B cell (primary cell): ENCODE measurements around the gene TECPR2. TPM values are rescaled to one million over a fixed set of nuclear protein-coding genes. Genes with fewer than 3 reads are reported as not detected.

Experiments
- ATAC-seq: fragments of 200-7000 bp; cut with Tn5 transposase; one replicate; pipeline ENCODE4 v1.10.0; 2021; ENCODE audit warnings: low read depth, mild to moderate bottlenecking, moderate number of reproducible peaks, moderate library complexity
- CTCF ChIA-PET: fragments of 350-600 bp; sonication (Branson Sonifier 250); formaldehyde crosslinking; loops from one replicate; lab custom pipeline; 2021; ENCODE audit warnings: antibody characterized with exemption, inconsistent platforms; lab: Charles Lee
- POLR2A ChIA-PET: fragments of 350-600 bp; sonication (Branson Sonifier 250); formaldehyde crosslinking; loops from one replicate; lab custom pipeline; 2021; ENCODE audit warnings: antibody characterized with exemption; lab: Charles Lee
- DNase-seq: peaks from one replicate; pipeline ENCODE4 v3.0.0; 2013
- H2AFZ ChIP-seq: 2 replicates; pipeline ENCODE4 v1.6.1; 2012; ENCODE audit warnings: mild to moderate bottlenecking, low read depth, low read length; ENCODE audit not compliant: insufficient read depth, poor library complexity, severe bottlenecking
- H3K27ac ChIP-seq, 2 donors: 1 replicate in 1 of 2; 2 replicates in 1 of 2; pipeline ENCODE4 v1.5.1; 2012 to 2013; ENCODE audit warnings: low read length in 2 of 2, mild to moderate bottlenecking in 2 of 2, moderate library complexity in 1 of 2
- H3K27me3 ChIP-seq, 4 experiments: fragments of 200-600 bp in 1 of 4; sonication (generic) in 1 of 4; replicated peaks in 1 of 4; 1 replicate in 2 of 4; 2 replicates in 2 of 4; pipeline versions ENCODE4 v1.6.1 to v1.7.0; 2013 to 2016; ENCODE audit warnings: low read length in 3 of 4, mild to moderate bottlenecking in 2 of 4, mixed read lengths in 1 of 4, moderate library complexity in 1 of 4; ENCODE audit not compliant: insufficient read depth in 4 of 4, control insufficient read depth in 3 of 4; ENCODE audit errors: control extremely low read depth in 1 of 4
- H3K36me3 ChIP-seq, 2 experiments: replicated peaks in 1 of 2; 1 replicate in 1 of 2; 2 replicates in 1 of 2; pipeline versions ENCODE4 v1.6.1 to v1.7.1; 2013; ENCODE audit warnings: low read length in 1 of 2; ENCODE audit not compliant: insufficient read depth in 2 of 2, control insufficient read depth in 1 of 2; ENCODE audit errors: control extremely low read depth in 1 of 2, extremely low read depth in 1 of 2
- H3K4me1 ChIP-seq, 2 donors: fragments of 200-600 bp in 1 of 2; sonication (generic) in 1 of 2; 1 replicate in 1 of 2; 2 replicates in 1 of 2; pipeline versions ENCODE4 v1.5.1 to v1.6.1; 2013 to 2017; ENCODE audit warnings: low read length in 2 of 2; ENCODE audit not compliant: control insufficient read depth in 2 of 2, insufficient read depth in 2 of 2
- H3K4me2 ChIP-seq: replicated peaks from 2 replicates; pipeline ENCODE3; 2012; ENCODE audit warnings: mild to moderate bottlenecking, low read depth, low read length; ENCODE audit not compliant: poor library complexity, severe bottlenecking
- H3K4me3 ChIP-seq, 5 experiments: fragments of 200-600 bp in 1 of 5; sonication (generic) in 1 of 5; 1 replicate in 3 of 5; 2 replicates in 2 of 5; pipeline versions ENCODE4 v1.5.1 to v1.7.0; 2011 to 2016; ENCODE audit warnings: low read length in 4 of 5, mild to moderate bottlenecking in 4 of 5, low read depth in 2 of 5, control low read depth in 1 of 5, moderate library complexity in 1 of 5; ENCODE audit not compliant: insufficient read depth in 1 of 5; ENCODE audit errors: control extremely low read depth in 1 of 5, extremely low read depth in 1 of 5
- H3K79me2 ChIP-seq: fragments of 200-600 bp; sonication (generic); one replicate; pipeline ENCODE4 v1.6.0; 2016; ENCODE audit warnings: low read length; ENCODE audit not compliant: control insufficient read depth, insufficient read depth
- H3K9ac ChIP-seq: fragments of 200-600 bp; sonication (generic); 2 replicates; pipeline ENCODE4 v1.6.1; 2017; ENCODE audit warnings: mild to moderate bottlenecking, low read length, moderate library complexity
- H3K9me3 ChIP-seq, 3 donors: one replicate each; pipeline versions ENCODE4 v1.6.1 to v1.7.1; 2013; ENCODE audit warnings: low read length in 2 of 3; ENCODE audit not compliant: control insufficient read depth in 2 of 3, insufficient read depth in 1 of 3; ENCODE audit errors: control extremely low read depth in 1 of 3
- H4K20me1 ChIP-seq: 2 replicates; pipeline ENCODE4 v1.6.0; 2012; ENCODE audit warnings: mild to moderate bottlenecking, low read length; ENCODE audit not compliant: insufficient read depth, control insufficient read depth, poor library complexity, severe bottlenecking
- H3K27ac Mint-ChIP-seq: one replicate; pipeline ENCODE4 v1.8.0; 2021; ENCODE audit warnings: mixed read lengths
- H3K27me3 Mint-ChIP-seq: one replicate; pipeline ENCODE4 v1.8.0; 2021; ENCODE audit warnings: mixed read lengths
- H3K4me1 Mint-ChIP-seq: one replicate; pipeline ENCODE4 v1.8.0; 2021; ENCODE audit warnings: mixed read lengths
- H3K4me3 Mint-ChIP-seq: one replicate; pipeline ENCODE4 v1.8.0; 2021; ENCODE audit warnings: mixed read lengths
- H3K9me3 Mint-ChIP-seq: one replicate; pipeline ENCODE4 v1.8.0; 2022; ENCODE audit warnings: mixed read lengths; ENCODE audit not compliant: insufficient read depth
- EZH2 ChIP-seq: IDR thresholded peaks from 2 replicates; pipeline ENCODE4 v1.6.1; 2012; ENCODE audit warnings: borderline replicate concordance, low read depth, mild to moderate bottlenecking, moderate library complexity, low read length; ENCODE audit not compliant: insufficient read depth, poor library complexity, severe bottlenecking
- WGBS: methylation state at CpG from one replicate; pipeline ENCODE4 v1.1.5; 2013; ENCODE audit warnings: missing lambda C conversion rate; ENCODE audit not compliant: insufficient coverage; 5-methylcytosine and 5-hydroxymethylcytosine counted together
- intact Hi-C: fragments of 100-400 bp; cut with micrococcal nuclease; formaldehyde crosslinking; loops from one replicate; pipeline ENCODE4 v1.10.0; 2022
- polyA plus RNA-seq: library from polyadenylated mRNA; depleted of rRNA; stranded (reverse); fragments of >200 nt; gene quantifications from 2 replicates; pipeline ENCODE4 v1.2.3, GENCODE V29; 2012
- total RNA-seq, 2 donors: library from RNA; stranded (reverse); fragments of 120-200 nt in 1 of 2; gene quantifications; 1 replicate in 1 of 2; 2 replicates in 1 of 2; pipeline versions ENCODE4 v1.2.3 to v1.2.4, GENCODE V29; 2013 to 2022
- TF ChIP-seq, protein P1 (sequence below): fragments of 200-600 bp; IDR thresholded peaks from one replicate; pipeline ENCODE4 v1.8.0; 2022; ENCODE audit warnings: antibody characterized with exemption, mild to moderate bottlenecking

The TECPR2 gene
- total and polyA plus RNA-seq, 2 donors (not counting 1 experiment from before 2014, with no cell fraction given), result 4.7 to 10.8 TPM

DNA sequence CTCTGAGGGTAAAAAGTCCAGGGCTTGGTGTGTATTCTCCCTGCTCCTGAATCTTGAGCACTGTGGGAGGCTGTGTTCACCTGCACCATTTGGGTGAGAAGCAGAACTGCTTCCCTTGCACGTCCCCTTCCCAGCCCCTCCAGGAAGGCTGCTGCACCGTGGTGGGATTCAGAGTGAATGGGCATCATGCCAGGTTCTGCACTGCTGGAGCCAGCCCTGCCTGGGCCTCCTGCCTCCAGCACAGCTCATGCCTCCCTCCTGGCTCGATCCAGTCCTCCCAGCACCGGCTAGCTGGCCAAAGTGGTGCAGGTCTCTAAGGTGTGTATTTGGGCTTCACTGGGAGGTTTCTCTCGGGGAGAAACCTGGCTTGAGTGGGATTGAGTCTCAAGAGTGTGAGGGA is 92.0 kb downstream of the TECPR2 start:
- Histone ChIP-seq H3K27ac (no peak overlapping the region), H3K36me3 (peaks cover 0 to 15% of the 10 kb centered on the region in 2 experiments), H3K4me2 (no peak overlapping the region), H3K79me2 (no peaks in the 10 kb centered on the region), H3K4me1 (no peaks in the 10 kb centered on the region), H3K9ac (no peak overlapping the region), H3K9me3 (no peaks in the 10 kb centered on the region), H3K27me3 (no peaks in the 10 kb centered on the region), H4K20me1 (no peaks in the 10 kb centered on the region), H3K4me3 (no peak overlapping the region), H2AFZ (no peak overlapping the region)
- DNase-seq (no peak), ATAC-seq (no peak)
- Mint-ChIP-seq H3K27me3 (no peaks in the 10 kb centered on the region), H3K9me3 (no peaks in the 10 kb centered on the region), H3K4me1 (no peaks in the 10 kb centered on the region), H3K4me3 (no peak overlapping the region), H3K27ac (no peak overlapping the region)
- intact Hi-C loops, result no loop called here
- POLR2A ChIA-PET, result no interaction called here
- TF ChIP-seq, protein P1, sequence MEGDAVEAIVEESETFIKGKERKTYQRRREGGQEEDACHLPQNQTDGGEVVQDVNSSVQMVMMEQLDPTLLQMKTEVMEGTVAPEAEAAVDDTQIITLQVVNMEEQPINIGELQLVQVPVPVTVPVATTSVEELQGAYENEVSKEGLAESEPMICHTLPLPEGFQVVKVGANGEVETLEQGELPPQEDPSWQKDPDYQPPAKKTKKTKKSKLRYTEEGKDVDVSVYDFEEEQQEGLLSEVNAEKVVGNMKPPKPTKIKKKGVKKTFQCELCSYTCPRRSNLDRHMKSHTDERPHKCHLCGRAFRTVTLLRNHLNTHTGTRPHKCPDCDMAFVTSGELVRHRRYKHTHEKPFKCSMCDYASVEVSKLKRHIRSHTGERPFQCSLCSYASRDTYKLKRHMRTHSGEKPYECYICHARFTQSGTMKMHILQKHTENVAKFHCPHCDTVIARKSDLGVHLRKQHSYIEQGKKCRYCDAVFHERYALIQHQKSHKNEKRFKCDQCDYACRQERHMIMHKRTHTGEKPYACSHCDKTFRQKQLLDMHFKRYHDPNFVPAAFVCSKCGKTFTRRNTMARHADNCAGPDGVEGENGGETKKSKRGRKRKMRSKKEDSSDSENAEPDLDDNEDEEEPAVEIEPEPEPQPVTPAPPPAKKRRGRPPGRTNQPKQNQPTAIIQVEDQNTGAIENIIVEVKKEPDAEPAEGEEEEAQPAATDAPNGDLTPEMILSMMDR, result no peak
- TF ChIP-seq EZH2, result no peak
- 74% methylated on average over 4 of the region's 5 CpGs for WGBS
- CTCF ChIA-PET, result interaction anchor here (1.3 kb wide), 1 partner anchor 16 kb away, joined by 3 read pairs; no protein-coding TSS in a partner anchor

DNA sequence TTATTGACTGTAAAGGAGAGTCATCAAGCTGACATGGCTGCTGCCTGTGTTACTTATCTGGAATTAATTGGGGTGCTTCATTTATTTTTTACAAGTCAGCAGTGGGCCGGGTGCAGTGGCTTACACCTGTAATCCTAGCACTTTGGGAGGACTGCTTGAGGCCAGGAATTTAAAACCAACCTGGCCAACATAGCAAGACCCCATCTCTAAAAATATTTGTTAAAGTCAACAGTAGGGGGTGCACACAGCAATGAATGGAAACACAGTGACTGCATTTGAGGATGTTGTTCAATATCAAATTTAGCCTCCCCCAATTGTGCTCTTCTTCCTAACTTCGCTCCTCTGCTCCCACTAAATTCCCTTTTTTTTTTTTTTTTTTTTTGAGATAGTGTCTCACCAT is 94.8 kb downstream of the TECPR2 start:
- no peaks in the 10 kb centered on the region for H3K9me3 Mint-ChIP-seq
- no peak overlapping the region for H3K4me3 Mint-ChIP-seq
- Histone ChIP-seq H4K20me1 (no peaks in the 10 kb centered on the region), H3K36me3 (no peaks in the 10 kb centered on the region), H3K27ac (no peak overlapping the region), H3K27me3 (no peaks in the 10 kb centered on the region), H3K9me3 (no peaks in the 10 kb centered on the region), H3K9ac (no peak overlapping the region), H3K4me3 (no peak overlapping the region), H3K4me2 (no peak overlapping the region), H3K79me2 (no peaks in the 10 kb centered on the region), H2AFZ (no peak overlapping the region), H3K4me1 (no peaks in the 10 kb centered on the region)
- ATAC-seq (no peak), DNase-seq (no peak)
- H3K27me3 Mint-ChIP-seq, result no peaks in the 10 kb centered on the region
- ChIA-PET POLR2A (interaction anchor here (0.5 kb wide), 1 partner anchor 113 kb away, joined by 4 read pairs; no protein-coding TSS in a partner anchor), CTCF (interaction anchor here (0.7 to 1.5 kb wide), 2 partner anchors 8 to 19 kb away, joined by 3 read pairs; no protein-coding TSS in a partner anchor)
- no peak overlapping the region for H3K27ac Mint-ChIP-seq
- intact Hi-C loops, result no loop called here
- 100% methylated on average over 1 of the region's 2 CpGs for WGBS
- no peaks in the 10 kb centered on the region for H3K4me1 Mint-ChIP-seq
- TF ChIP-seq EZH2, result no peak
- TF ChIP-seq, protein P1, result no peak
